GM18508 (cell line): Measurements from ENCODE around the gene TSHZ1.
A peak's percentile ranks its signal among the peaks of the same experiment; 100 is the strongest.

Experiments
- ATAC-seq: cut with Tn5 transposase; IDR thresholded peaks from one replicate; pipeline ENCODE4 v1.9.1; 2021; ENCODE audit warnings: moderate number of reproducible peaks; ENCODE audit not compliant: insufficient read depth, unreplicated experiment

Gene TSHZ1

GRCh38 chr18:75210274-75211001 lies at the start of gene TSHZ1:
Gene TSHZ1 (plus strand): TSS chr18:75210797. CDS start chr18:75211877, 1,080 bp downstream.
- peak; percentile 29 for ATAC-seq

GRCh38 chr18:75161256-75162028 lies 49.2 kb upstream of the TSHZ1 start:
- ATAC-seq: no peak

GRCh38 chr18:75162467-75162866 lies 48.1 kb upstream of the TSHZ1 start:
- no peak for ATAC-seq

- no peak for ATAC-seq
Observed at GRCh38 chr18:75162978-75163377, 47.6 kb upstream of the TSHZ1 start.

GRCh38 chr18:75163736-75164135 lies 46.9 kb upstream of the TSHZ1 start:
- ATAC-seq: no peak

- no peak for ATAC-seq
Observed at GRCh38 chr18:75164479-75164878, 46.1 kb upstream of the TSHZ1 start.

GRCh38 chr18:75165926-75166325 lies 44.7 kb upstream of the TSHZ1 start:
- ATAC-seq: no peak

GRCh38 chr18:75167137-75167536 lies 43.5 kb upstream of the TSHZ1 start:
- no peak for ATAC-seq

- no peak for ATAC-seq
Observed at GRCh38 chr18:75167759-75168618, 42.6 kb upstream of the TSHZ1 start.

GRCh38 chr18:75168619-75169018 lies 42.0 kb upstream of the TSHZ1 start:
- ATAC-seq: no peak

- ATAC-seq: no peak
Observed at GRCh38 chr18:75169411-75169810, 41.2 kb upstream of the TSHZ1 start.

GRCh38 chr18:75170022-75170789 lies 40.4 kb upstream of the TSHZ1 start:
- no peak for ATAC-seq

- no peak for ATAC-seq
Observed at GRCh38 chr18:75170916-75171315, 39.7 kb upstream of the TSHZ1 start.

- ATAC-seq: no peak
Observed at GRCh38 chr18:75172299-75173124, 38.1 kb upstream of the TSHZ1 start.

- ATAC-seq: peak; percentile 99
Observed at GRCh38 chr18:75173125-75173432, 37.5 kb upstream of the TSHZ1 start.

- no peak for ATAC-seq
Observed at GRCh38 chr18:75173738-75174137, 36.9 kb upstream of the TSHZ1 start.

GRCh38 chr18:75176849-75177248 lies 33.7 kb upstream of the TSHZ1 start:
- ATAC-seq: no peak

- ATAC-seq: no peak
Observed at GRCh38 chr18:75178376-75178775, 32.2 kb upstream of the TSHZ1 start.

GRCh38 chr18:75179819-75180600 lies 30.6 kb upstream of the TSHZ1 start:
- no peak for ATAC-seq
